GM12865 (cell line): ENCODE measurements around the gene ZDHHC23.
A peak's percentile ranks its signal among the peaks of the same experiment; 100 is the strongest.

Source experiments
- DNase-seq: peaks from one replicate; pipeline ENCODE4 v3.0.0; 2010; ENCODE audit warnings: low read depth
- H3K4me3 ChIP-seq: 2 replicates; pipeline ENCODE4 v1.5.1; 2011; ENCODE audit warnings: mild to moderate bottlenecking, low read depth, low read length, control low read depth
- TF ChIP-seq, protein P1 (sequence below): IDR thresholded peaks from 2 replicates; pipeline ENCODE4 v1.5.1; 2011; ENCODE audit warnings: low read length, control low read depth, low read depth, inconsistent platforms; ENCODE audit not compliant: insufficient read depth; ENCODE audit errors: missing control alignments

Gene ZDHHC23

DNA sequence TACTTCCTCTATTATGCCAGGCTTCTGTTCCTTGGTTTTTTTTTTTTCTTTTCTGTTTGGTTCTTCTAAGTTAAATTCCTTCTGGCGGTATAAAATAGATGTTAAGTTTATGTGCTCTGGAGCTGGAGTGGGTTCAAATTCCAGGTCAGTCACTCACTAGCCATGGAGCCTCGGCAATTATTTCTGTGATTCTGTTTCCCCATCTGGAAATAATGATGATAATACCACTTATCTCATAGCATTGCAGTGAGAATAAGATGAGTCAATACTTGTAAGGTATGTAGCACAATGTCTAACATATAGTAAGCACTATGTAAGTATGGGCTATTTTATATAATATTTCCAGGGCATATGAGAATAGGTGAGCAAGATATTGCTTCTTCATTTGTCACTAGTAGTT, 33.2 kb upstream of the ZDHHC23 start:
- TF ChIP-seq, protein P1, sequence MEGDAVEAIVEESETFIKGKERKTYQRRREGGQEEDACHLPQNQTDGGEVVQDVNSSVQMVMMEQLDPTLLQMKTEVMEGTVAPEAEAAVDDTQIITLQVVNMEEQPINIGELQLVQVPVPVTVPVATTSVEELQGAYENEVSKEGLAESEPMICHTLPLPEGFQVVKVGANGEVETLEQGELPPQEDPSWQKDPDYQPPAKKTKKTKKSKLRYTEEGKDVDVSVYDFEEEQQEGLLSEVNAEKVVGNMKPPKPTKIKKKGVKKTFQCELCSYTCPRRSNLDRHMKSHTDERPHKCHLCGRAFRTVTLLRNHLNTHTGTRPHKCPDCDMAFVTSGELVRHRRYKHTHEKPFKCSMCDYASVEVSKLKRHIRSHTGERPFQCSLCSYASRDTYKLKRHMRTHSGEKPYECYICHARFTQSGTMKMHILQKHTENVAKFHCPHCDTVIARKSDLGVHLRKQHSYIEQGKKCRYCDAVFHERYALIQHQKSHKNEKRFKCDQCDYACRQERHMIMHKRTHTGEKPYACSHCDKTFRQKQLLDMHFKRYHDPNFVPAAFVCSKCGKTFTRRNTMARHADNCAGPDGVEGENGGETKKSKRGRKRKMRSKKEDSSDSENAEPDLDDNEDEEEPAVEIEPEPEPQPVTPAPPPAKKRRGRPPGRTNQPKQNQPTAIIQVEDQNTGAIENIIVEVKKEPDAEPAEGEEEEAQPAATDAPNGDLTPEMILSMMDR: no peak
- no peak for DNase-seq
- no peak overlapping the region for H3K4me3 ChIP-seq

DNA sequence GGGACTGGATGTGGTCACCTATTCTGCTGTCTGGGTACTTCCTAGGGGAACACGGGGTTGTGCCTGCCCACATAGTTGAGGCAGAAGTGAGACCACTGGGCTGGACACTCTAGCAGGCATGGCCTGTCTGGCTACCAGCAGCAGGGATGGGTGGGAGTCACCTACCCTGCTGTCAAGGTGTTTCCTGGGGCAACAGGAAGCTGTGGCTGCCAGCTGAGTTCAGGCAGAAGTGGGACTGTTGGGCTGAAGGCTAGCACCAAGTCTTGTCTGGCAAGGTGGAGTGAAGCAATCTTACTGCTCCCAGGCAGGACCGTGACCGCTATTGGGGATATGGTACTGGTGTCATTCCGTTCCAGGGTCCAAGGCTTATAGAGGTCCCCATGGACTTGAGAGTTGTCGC, 20.3 kb upstream of the ZDHHC23 start:
- DNase-seq: no peak
- TF ChIP-seq, protein P1: no peak
- no peak overlapping the region for H3K4me3 ChIP-seq

DNA sequence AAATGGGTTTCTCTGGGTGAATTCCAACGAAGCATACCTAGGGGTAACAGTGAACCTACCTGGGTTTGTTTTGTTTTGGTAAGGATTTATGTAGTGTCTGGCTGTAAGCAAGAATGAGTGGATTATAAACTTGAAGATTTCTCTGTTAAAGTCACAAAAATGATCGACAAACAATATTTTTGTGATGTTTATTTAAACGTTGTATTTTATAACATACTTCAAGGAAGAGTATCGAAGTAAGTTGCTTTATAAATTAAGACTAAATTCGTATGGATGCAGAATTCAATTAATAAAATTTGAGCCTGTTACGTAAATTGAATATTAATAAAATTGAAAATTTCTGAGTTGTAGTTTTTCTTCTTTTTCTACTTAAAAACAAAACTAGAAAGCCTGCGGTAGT, 982 bp upstream of the ZDHHC23 start:
- no peak for DNase-seq
- TF ChIP-seq, protein P1: no peak
- peak overlapping the region; percentile 51 for H3K4me3 ChIP-seq

DNA sequence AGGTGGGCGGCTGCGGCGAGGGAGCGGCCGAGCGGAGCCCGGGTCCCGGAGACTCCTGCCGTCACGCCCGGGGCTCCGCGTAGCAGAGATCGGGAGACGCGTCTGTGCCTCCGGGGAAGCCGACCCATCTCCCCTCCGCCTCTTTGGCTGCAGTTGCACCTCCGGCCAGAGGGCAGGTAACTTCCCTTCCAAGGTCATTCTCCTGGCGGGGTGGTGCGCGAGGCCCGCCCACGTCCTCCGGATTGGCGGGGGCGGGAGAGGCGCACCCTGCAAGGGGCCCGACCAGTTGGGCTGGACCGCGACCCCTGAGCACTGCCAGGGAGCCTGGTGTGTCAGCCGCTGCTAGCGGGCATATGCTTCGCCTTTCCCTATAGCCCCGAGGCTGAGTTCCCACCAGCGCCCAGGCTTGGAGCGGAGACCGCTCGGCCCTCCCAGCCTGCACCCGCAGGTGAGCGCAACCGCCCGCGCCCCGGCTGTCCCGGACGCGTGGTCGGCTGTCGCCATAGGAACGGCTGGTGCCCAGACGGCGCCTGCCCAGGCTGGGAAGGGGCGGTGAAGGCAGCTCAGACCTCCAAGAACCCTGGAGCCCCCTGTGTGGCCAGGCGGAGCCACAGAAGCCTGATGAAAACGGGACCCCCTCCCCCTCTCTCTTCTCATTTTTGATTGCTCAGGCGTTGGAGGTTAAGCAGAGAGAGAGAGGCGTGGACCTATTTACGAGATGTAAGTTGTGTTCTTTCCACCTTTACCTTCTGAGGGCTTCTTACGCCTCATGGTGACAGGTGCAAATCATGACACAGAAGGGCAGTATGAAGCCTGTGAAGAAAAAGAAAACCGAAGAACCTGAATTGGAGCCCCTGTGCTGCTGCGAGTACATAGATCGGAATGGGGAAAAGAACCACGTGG, 453 bp downstream of the ZDHHC23 start:
- peak; percentile 60 for DNase-seq
- TF ChIP-seq, protein P1: peak; percentile 4
- peak overlapping the region; percentile 78 for H3K4me3 ChIP-seq

DNA sequence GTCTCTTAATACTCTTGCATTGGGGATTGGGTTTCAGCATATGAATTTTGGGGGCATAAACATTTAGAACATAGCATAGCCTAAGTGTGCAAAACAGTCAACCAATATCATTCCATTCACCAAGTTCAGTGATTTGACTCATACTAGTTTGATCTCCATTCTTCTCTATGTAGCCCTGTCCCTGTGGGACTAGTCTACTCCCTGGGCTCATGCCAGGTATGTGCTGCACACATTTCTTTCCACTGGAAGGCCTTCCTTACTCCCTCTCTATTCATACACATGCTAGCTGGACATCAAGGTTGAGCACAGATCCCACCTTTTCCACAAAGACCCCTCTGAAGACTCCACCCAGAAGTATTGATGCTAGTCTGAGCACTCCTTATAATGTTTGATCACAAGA, 5.1 kb downstream of the ZDHHC23 start:
- DNase-seq: no peak

DNA sequence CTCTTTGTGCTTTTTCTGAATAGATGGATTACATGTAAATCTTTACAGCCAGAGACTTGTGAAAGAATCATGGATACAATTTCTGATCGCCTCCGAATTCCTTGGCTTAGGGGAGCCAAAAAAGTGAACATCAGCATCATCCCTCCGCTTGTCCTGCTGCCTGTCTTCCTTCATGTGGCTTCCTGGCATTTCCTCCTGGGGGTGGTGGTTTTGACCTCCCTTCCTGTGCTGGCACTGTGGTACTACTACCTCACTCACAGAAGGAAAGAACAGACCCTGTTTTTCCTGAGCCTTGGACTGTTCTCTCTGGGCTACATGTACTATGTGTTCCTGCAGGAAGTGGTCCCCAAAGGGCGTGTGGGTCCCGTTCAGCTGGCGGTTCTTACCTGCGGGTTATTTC, 5.9 kb downstream of the ZDHHC23 start:
- TF ChIP-seq, protein P1: no peak
- DNase-seq: no peak
- no peak overlapping the region for H3K4me3 ChIP-seq

More for the DNA sequence above, 5.1 kb downstream of the ZDHHC23 start:
- no peak overlapping the region for H3K4me3 ChIP-seq
- TF ChIP-seq, protein P1: no peak
